Ovary (tissue), 9 donors: ENCODE measurements around the gene TPCN2. TPM values are rescaled to one million over a fixed set of nuclear protein-coding genes. Genes with fewer than 3 reads are reported as not detected.

ENCODE experiments used
- DNase-seq, 5 donors: peaks; one replicate each; pipeline ENCODE4 v3.0.0-alpha.2; 2019 to 2020
- H3K27ac ChIP-seq, 2 donors: fragments of 200-600 bp; one replicate each; pipeline versions ENCODE4 v1.5.1 to v1.8.0; 2019 to 2022
- H3K27me3 ChIP-seq: fragments of 200-600 bp; one replicate; pipeline ENCODE4 v1.8.0; 2022
- H3K36me3 ChIP-seq: fragments of 200-600 bp; sonication (generic); one replicate; pipeline ENCODE4 v1.5.1; 2019
- H3K4me1 ChIP-seq: one replicate; pipeline ENCODE4 v1.8.1; 2013; ENCODE audit warnings: mild to moderate bottlenecking, moderate library complexity; ENCODE audit not compliant: insufficient read depth
- H3K4me3 ChIP-seq: fragments of 200-600 bp; sonication (generic); one replicate; pipeline ENCODE4 v1.5.1; 2017
- H3K9me3 ChIP-seq, 2 donors: fragments of 200-600 bp in 1 of 2; sonication (generic) in 1 of 2; one replicate each; pipeline versions ENCODE4 v1.5.1 to v1.8.1; 2013 to 2019; ENCODE audit warnings: mild to moderate bottlenecking in 1 of 2, moderate library complexity in 1 of 2
- EP300 ChIP-seq: sonication (generic); formaldehyde crosslinking; IDR thresholded peaks from one replicate; pipeline ENCODE4 v1.6.1; 2017; ENCODE audit warnings: antibody characterized with exemption
- POLR2A ChIP-seq: fragments of 450-650 bp; IDR thresholded peaks from one replicate; pipeline ENCODE4 v1.6.1; 2017; ENCODE audit warnings: antibody characterized with exemption, mild to moderate bottlenecking, moderate library complexity
- WGBS, 3 donors: extraction: QIAGEN DNeasy Blood & Tissue Kit in 1 of 3; methylation state at CpG; one replicate each; pipeline versions ENCODE4 v1.1.5 to v1.1.7; 2013 to 2017; 5-methylcytosine and 5-hydroxymethylcytosine counted together
- intact Hi-C, 4 donors: fragments of 100-400 bp; cut with DNase I; formaldehyde crosslinking; loops; one replicate each; pipeline versions ENCODE4 v1.11.0 to v1.15.1; 2022 to 2023
- polyA plus RNA-seq, 2 donors: library from polyadenylated mRNA; stranded (reverse); fragments of 200-250 nt in 1 of 2; fragments of 350-450 nt in 1 of 2; fragmentation: Illumina TruSeq in 1 of 2; extraction: RNeasy Lipid Tissue Mini Kit (QIAGEN cat#74804) in 1 of 2; gene quantifications; one replicate each; pipeline ENCODE4 v1.2.3, GENCODE V29; 2013 to 2014
- total RNA-seq, 7 donors: library from RNA; depleted of rRNA in 2 of 7; stranded (reverse); fragments of >200 nt in 2 of 7; fragmentation: NEBNext Ultra II Directional in 3 of 7; extraction: Animal tissue kit (Norgen Biotek cat#: 25700) in 3 of 7; gene quantifications; one replicate each; pipeline versions ENCODE4 v1.1.0 to v1.2.4, GENCODE V29; 2016 to 2023
- TF ChIP-seq, protein P1 (sequence below), 3 donors: fragments of 450-650 bp in 2 of 3; fragments of 200-600 bp in 1 of 3; IDR thresholded peaks; one replicate each; pipeline versions ENCODE4 v1.5.1 to v1.8.0; 2016 to 2022; ENCODE audit warnings: antibody characterized with exemption in 3 of 3, mild to moderate bottlenecking in 1 of 3
- donor health status: DM: no; HTN: no; CAD: no; lungs with moderate emphysema.
- donor health status: DM: no; HTN: no; CAD: no.
- donor health status: Bipolar disorder and iron deficiency.
- donor health status: DM: yes; HTN: yes; CAD: no.
- donor health status: DM: no; HTN: no; CAD: no.
- donor health status: DM: yes; HTN: yes; CAD: no.

The TPCN2 gene
- total and polyA plus RNA-seq, 9 donors: 6.5 to 35.7 (median 23.3) TPM

DNA sequence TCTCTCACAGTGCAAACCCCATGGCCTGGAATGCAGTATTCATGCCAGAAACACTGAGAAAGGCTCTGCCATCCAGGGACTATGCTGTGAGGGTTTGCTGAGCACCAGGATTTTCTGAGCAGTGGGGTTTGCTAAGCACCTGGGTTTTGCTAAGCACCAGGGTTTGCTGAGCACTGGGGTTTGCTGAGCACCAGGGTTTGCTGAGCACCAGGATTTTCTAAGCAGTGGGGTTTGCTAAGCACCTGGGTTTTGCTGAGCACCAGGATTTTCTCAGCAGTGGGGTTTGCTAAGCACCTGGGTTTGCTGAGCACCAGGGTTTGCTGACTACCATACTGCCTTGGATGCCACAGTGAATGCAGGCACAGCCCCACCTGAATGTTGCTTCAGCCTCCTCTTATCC is 58.7 kb downstream of the TPCN2 start:
- TF ChIP-seq, protein P1, sequence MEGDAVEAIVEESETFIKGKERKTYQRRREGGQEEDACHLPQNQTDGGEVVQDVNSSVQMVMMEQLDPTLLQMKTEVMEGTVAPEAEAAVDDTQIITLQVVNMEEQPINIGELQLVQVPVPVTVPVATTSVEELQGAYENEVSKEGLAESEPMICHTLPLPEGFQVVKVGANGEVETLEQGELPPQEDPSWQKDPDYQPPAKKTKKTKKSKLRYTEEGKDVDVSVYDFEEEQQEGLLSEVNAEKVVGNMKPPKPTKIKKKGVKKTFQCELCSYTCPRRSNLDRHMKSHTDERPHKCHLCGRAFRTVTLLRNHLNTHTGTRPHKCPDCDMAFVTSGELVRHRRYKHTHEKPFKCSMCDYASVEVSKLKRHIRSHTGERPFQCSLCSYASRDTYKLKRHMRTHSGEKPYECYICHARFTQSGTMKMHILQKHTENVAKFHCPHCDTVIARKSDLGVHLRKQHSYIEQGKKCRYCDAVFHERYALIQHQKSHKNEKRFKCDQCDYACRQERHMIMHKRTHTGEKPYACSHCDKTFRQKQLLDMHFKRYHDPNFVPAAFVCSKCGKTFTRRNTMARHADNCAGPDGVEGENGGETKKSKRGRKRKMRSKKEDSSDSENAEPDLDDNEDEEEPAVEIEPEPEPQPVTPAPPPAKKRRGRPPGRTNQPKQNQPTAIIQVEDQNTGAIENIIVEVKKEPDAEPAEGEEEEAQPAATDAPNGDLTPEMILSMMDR (IDR thresholded peaks at IDR 0.05): no peak
- TF ChIP-seq POLR2A (no peak), EP300 (no peak)
- no peaks in the 10 kb centered on the region for H3K9me3 ChIP-seq
- DNase-seq: no peak
- H3K4me3 ChIP-seq: no peak overlapping the region
- no peaks in the 10 kb centered on the region for H3K36me3 ChIP-seq
- no peaks in the 10 kb centered on the region for H3K4me1 ChIP-seq
- H3K27me3 ChIP-seq: no peaks in the 10 kb centered on the region
- H3K27ac ChIP-seq: no peak overlapping the region
- intact Hi-C loops: loop anchor here in 1 of 4 donors (10.0 kb wide), 1 partner anchor 537 kb away; the partner anchor contains the start of gene CCND1

DNA sequence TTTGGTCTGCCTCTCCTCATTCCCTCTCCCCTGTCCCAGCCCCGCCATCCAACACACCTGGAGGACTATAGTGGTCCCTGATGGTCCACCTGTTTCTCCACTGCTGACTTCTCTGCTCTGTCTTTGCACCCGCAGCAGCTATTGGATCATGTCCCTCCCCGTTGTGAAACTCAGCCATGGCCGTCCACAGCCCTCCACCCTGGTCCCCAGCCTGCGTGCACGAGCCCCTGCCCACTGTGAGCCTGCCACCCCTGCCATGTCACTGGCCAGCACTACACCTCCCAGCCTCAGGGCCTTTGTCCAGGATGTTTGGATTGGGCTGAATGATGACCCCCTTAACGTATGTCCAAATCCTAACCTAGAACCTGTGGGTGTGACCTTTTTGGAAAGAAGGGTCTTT is 59.3 kb downstream of the TPCN2 start:
- Histone ChIP-seq H3K4me1 (no peaks in the 10 kb centered on the region), H3K9me3 (no peaks in the 10 kb centered on the region), H3K27me3 (no peaks in the 10 kb centered on the region), H3K27ac (no peak overlapping the region), H3K4me3 (no peak overlapping the region), H3K36me3 (no peaks in the 10 kb centered on the region)
- TF ChIP-seq EP300 (no peak), POLR2A (no peak)
- TF ChIP-seq, protein P1 (IDR thresholded peaks at IDR 0.05): no peak
- intact Hi-C loops: loop anchor here in 1 of 4 donors (10.0 kb wide), 1 partner anchor 537 kb away; the partner anchor contains the start of gene CCND1
- no peak for DNase-seq
- 93 to 97% (median 95%) methylated on average over 7 of the region's 7 CpGs for WGBS, 3 donors

DNA sequence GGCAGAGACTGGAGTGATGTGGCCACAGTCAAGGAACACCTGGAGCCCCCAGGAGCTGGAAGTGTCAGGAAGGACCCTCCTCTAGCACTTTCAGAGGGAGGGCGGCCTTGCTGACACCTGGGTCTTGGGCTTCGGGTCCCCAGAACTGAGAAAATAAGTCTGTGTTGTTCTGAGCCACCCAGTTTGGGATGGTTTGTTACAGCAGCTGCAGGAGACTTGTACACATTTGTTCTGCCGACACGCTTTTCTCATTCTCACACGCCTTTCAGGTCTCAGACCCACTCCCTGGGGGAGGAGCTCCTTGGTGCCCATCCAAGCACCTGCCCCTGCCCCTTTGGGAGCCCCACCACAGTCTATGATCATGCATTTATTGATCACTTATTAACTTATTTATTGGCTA is 59.8 kb downstream of the TPCN2 start:
- Histone ChIP-seq H3K27ac (no peak overlapping the region), H3K4me1 (no peaks in the 10 kb centered on the region), H3K9me3 (no peaks in the 10 kb centered on the region), H3K4me3 (no peak overlapping the region), H3K27me3 (no peaks in the 10 kb centered on the region), H3K36me3 (no peaks in the 10 kb centered on the region)
- DNase-seq: no peak
- TF ChIP-seq POLR2A (no peak), EP300 (no peak)
- TF ChIP-seq, protein P1 (IDR thresholded peaks at IDR 0.05): no peak
- intact Hi-C loops: loop anchor here in 1 of 4 donors (10.0 kb wide), 1 partner anchor 536 kb away; the partner anchor contains the start of gene CCND1
- 79 to 94% (median 94%) methylated on average over 5 of the region's 5 CpGs for WGBS, 3 donors

DNA sequence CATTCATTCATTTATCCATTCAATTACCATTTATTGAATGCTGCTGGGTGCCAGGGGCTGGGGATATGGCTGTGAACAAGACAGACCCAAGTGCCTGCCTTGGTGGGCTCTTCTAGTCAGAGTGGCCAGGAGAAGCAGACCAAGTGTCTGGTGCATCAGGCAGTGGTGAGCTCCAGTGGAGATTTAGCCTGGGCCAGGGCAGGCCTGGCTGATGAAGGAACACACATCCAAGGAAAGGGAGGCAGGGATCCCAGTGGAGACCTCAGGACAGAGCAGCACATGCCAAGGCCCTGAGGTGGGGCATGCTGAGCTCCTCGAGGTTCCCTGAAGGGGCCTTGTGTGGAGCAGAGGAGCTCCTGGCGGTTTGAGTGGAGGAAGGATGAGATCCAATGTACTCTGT is 60.4 kb downstream of the TPCN2 start:
- TF ChIP-seq, protein P1 (IDR thresholded peaks at IDR 0.05): no peak
- TF ChIP-seq POLR2A (no peak), EP300 (no peak)
- H3K4me1 ChIP-seq: no peaks in the 10 kb centered on the region
- no peaks in the 10 kb centered on the region for H3K27me3 ChIP-seq
- H3K36me3 ChIP-seq: no peaks in the 10 kb centered on the region
- intact Hi-C loops: loop anchor here in 1 of 4 donors (10.0 kb wide), 1 partner anchor 536 kb away; the partner anchor contains the start of gene CCND1
- no peak overlapping the region for H3K27ac ChIP-seq
- H3K9me3 ChIP-seq: no peaks in the 10 kb centered on the region
- DNase-seq: no peak
- WGBS, 3 donors: 90 to 92% (median 92%) methylated on average over 2 of the region's 2 CpGs
- H3K4me3 ChIP-seq: no peak overlapping the region
